ENCODE data around the gene RIMBP2. TPM values are rescaled to one million over a fixed set of nuclear protein-coding genes. Genes with fewer than 3 reads are reported as not detected.

RIMBP2 gene
- total and polyA plus RNA-seq, 2 experiments from 2014 or later = 0.31 to 0.37 TPM

DNA sequence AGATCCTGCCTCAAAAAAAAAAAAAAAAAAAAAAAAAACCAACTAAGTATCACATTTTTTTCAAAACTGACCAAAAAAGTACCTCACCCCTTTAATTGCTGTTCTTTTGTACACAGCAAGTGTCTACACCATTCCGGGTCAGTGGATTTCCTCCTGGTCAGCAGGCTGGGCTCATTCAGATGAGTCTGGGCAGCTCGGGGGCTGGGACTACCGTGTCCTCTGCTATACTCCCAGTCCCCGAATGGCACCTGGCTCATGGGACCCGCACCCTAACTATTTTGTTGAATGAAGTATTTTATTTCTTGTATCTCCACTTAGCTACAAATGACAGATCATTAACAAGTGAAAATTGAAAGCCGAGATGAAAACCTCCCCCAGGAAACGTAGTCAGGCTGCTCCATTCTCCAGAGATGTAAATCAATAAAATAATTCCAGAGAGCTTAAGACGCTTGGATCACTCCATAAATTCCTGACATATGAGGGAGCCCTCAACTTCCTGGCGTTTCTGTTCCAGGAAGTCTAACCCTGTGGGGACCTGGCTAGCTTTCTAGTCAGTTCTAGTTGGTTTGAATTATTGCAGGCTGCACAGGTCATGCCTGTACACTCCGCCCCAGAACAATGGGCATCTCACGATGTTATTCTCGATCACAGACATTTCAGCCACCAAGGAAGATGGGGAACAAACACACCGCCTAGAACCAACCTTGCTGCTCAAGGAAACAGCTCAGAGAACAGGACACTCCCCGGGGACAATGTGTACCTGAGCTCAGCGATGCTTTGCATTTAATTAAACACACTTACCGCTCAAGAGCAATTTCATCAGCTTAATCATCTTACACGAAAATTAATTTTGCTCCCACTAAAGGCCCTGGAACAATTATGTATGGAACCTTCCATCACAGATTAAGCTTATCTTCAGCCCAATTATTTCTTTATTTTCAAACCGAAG is 76.3 kb downstream of the RIMBP2 start:
- H3K27ac Mint-ChIP-seq = no peak overlapping the region
- Histone ChIP-seq H4K20me1 (replicated peaks; ENCODE audit: insufficient read depth) (no peaks in the 10 kb centered on the region), H3K4me1 (ENCODE audit: insufficient read depth) (no peaks in the 10 kb centered on the region), H3K27ac (ENCODE audit: low read depth) (no peak overlapping the region), H2AFZ (no peak overlapping the region), H3K4me3 (no peak overlapping the region), H3K79me2 (replicated peaks; ENCODE audit: insufficient read depth) (no peaks in the 10 kb centered on the region), H3F3A (replicated peaks; ENCODE audit: low read depth) (no peaks in the 10 kb centered on the region), H3K36me3 (ENCODE audit: insufficient read depth) (no peaks in the 10 kb centered on the region), H3K27me3 (ENCODE audit: insufficient read depth) (no peaks in the 10 kb centered on the region), H3K4me2 (no peak overlapping the region), H3K9me2 (ENCODE audit: insufficient read depth) (no peaks in the 10 kb centered on the region)
- H3K36me3 Mint-ChIP-seq (ENCODE audit: low read depth) = peaks cover 14% of the 10 kb centered on the region; the same call in 2 of the 3 replicates
- H3K9me3 Mint-ChIP-seq = peaks cover 88% of the 10 kb centered on the region
- peaks cover 9% of the 10 kb centered on the region for H3K27me3 Mint-ChIP-seq (ENCODE audit: insufficient read depth, low read depth, poor library complexity)
- no peak for TF ChIP-seq EZH2phosphoT487 (IDR thresholded peaks at IDR 0.05; ENCODE audit: unreplicated experiment)
- no peak for TF ChIP-seq CTCF (conservative IDR thresholded peaks at IDR 0.05; ENCODE audit: low read depth in 2 of 2)
- no peak for TF ChIP-seq JUNB (IDR thresholded peaks at IDR 0.05; ENCODE audit: unreplicated experiment)
- no peak for TF ChIP-seq ZNF462 (CRISPR knock-in tag; IDR thresholded peaks at IDR 0.05)
- TF ChIP-seq EZH2 (IDR thresholded peaks at IDR 0.05; ENCODE audit: low read depth, unreplicated experiment) = no peak
- no peak for TF ChIP-seq CREB1 (CRISPR knock-in tag; IDR thresholded peaks at IDR 0.05; ENCODE audit: low read depth)
- no peak for TF ChIP-seq ETS1 (IDR thresholded peaks at IDR 0.05)
- ATAC-seq = no peak
- DNase-seq (ENCODE audit: low spot score) = no peak
- no peaks in the 10 kb centered on the region; the same call in 2 of the 3 replicates for H3K4me1 Mint-ChIP-seq
- H3K4me3 Mint-ChIP-seq = no peak overlapping the region
